ENCODE data around the gene SEPTIN1. TPM values are rescaled to one million over a fixed set of nuclear protein-coding genes. Genes with fewer than 3 reads are reported as not detected.

The SEPTIN1 gene
- total RNA-seq, 1 experiment from 2014 or later: 1.4 TPM

DNA sequence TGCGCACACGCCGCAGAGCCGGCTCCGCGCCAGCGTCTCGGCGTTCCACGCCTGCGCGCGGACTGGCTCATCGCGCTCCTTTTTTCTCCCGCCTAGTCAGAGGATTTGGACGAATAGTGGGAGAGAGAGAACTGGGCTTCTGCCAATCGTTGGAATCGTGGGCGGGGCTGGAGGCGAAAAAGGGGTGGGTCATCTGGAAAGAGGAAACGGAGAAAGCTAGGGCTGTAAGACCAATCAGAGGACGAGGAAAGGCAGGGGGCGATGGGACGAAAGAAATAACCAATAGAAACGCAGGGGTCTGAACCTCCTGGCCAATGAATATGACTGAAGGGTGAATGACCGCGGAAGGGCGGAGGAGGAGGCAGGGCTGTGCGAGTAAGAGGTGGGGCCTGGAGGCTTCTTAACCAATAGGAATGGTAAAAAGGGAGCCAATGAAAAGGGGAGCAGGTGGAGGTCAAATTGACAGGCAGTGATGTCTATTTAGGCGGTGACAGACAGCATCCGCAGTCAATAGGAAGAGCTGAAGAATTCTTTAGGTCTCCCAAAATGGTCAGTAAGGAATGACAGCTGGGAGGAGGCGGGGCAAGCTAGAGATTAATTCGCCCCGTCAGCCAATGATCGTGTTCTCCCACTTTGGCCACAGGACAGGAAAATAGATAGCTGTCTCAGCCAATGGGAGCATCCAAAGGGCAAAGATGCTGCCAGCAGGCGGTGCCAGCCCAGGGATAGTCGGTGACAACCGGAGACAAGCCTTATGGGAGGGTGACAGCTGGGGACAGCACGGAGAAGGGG lies 11.7 kb downstream of the SEPTIN1 start, which contains the start of gene TBC1D10B:
TSS of gene TBC1D10B (minus strand) at position 39 of the 792 bp plus-strand sequence. CDS start 311 bp downstream, outside the sequence.
- H3K9ac ChIP-seq (ENCODE audit: extremely low read depth, insufficient read length, low read length): no peak within 1 kb of the TSS

More for the DNA sequence above, 11.7 kb downstream of the SEPTIN1 start, which contains the start of gene TBC1D10B:
- Histone ChIP-seq H3K27ac (ENCODE audit: insufficient read length, low read depth, low read length) (no peak within 1 kb of the TSS), H2BK12ac (ENCODE audit: insufficient read length, low read depth, low read length) (no peak within 1 kb of the TSS), H3K4me1 (ENCODE audit: insufficient read depth, low read length) (peaks cover 6% of the 10 kb centered on the region), H2AFZ (ENCODE audit: low read length) (no peak within 1 kb of the TSS), H2AK5ac (ENCODE audit: insufficient read length, low read length) (no peak within 1 kb of the TSS), H3K23me2 (ENCODE audit: insufficient read length, low read depth, low read length, poor library complexity, severe bottlenecking) (peaks cover 10% of the 10 kb centered on the region), H4K5ac (ENCODE audit: insufficient read length, low read depth, low read length) (no peak within 1 kb of the TSS), H3K14ac (ENCODE audit: insufficient read depth, low read length) (no peak within 1 kb of the TSS; the same call in 1 of the 2 replicates), H4K8ac (replicated peaks; ENCODE audit: insufficient read length, low read depth, low read length) (no peak within 1 kb of the TSS), H2BK20ac (ENCODE audit: low read depth, low read length, poor library complexity, severe bottlenecking) (no peak within 1 kb of the TSS), H3K27me3 (ENCODE audit: insufficient read depth, low read length) (no peaks in the 10 kb centered on the region), H3K79me1 (ENCODE audit: insufficient read depth, low read depth, low read length, poor library complexity, severe bottlenecking) (peaks cover 3% of the 10 kb centered on the region), H3K56ac (ENCODE audit: insufficient read length, low read depth, low read length) (no peak within 1 kb of the TSS), H3K18ac (ENCODE audit: insufficient read length, low read depth, low read length) (no peak within 1 kb of the TSS), H3K23ac (ENCODE audit: insufficient read length, low read depth, low read length) (no peak within 1 kb of the TSS), H3K79me2 (ENCODE audit: insufficient read depth, low read length) (no peaks in the 10 kb centered on the region; the same call in none of the 2 replicates), H2BK120ac (ENCODE audit: low read depth, low read length, poor library complexity, severe bottlenecking) (no peak within 1 kb of the TSS), H3K4me2 (ENCODE audit: insufficient read depth, insufficient read length, low read length) (peak within 1 kb of the TSS; percentile 80), H4K91ac (ENCODE audit: insufficient read length, low read depth, low read length) (no peak within 1 kb of the TSS), H3K9me3 (ENCODE audit: control insufficient read depth, low read depth, low read length) (no peaks in the 10 kb centered on the region), H3T11ph (ENCODE audit: low read length) (no peak within 1 kb of the TSS), H2BK15ac (ENCODE audit: low read depth, low read length) (no peak within 1 kb of the TSS), H3K4ac (ENCODE audit: low read depth, low read length) (no peak within 1 kb of the TSS), H4K20me1 (ENCODE audit: control insufficient read depth, insufficient read depth, insufficient read length) (no peaks in the 10 kb centered on the region), H2BK5ac (ENCODE audit: insufficient read length, low read length) (no peak within 1 kb of the TSS)
- Mint-ChIP-seq H3K9me3 (peaks cover 0 to 3% of the 10 kb centered on the region in 2 experiments; a peak in 3 of 5 replicates), H3K4me1 (peaks cover 35 to 43% of the 10 kb centered on the region in 2 experiments), H3K27me3 (ENCODE audit: low read depth) (peaks cover 2% of the 10 kb centered on the region; the same call in 1 of the 2 replicates), H3K36me3 (ENCODE audit: insufficient read depth in 1 of 3, low read depth in 3 of 3) (peaks cover 2 to 5% (median 4%) of the 10 kb centered on the region in 3 experiments; a peak in 6 of 7 replicates), H3K4me3 (peak within 1 kb of the TSS; percentile 75 to 84), H3K27ac (peak within 1 kb of the TSS; percentile 75 to 87 (median 82); a peak in 6 of 7 replicates)
- no CpG with 5 or more reads among the region's 40 CpGs for WGBS (ENCODE audit: extremely low coverage, insufficient read length, low lambda C conversion rate)
- TF ChIP-seq CTCF (conservative IDR thresholded peaks at IDR 0.05): peak; percentile 29; the same call in 1 of the 3 replicates
- peak; percentile 100 for DNase-seq
